Erythroblast (primary cell): ENCODE measurements around the gene KIF18B.
A peak's percentile ranks its signal among the peaks of the same experiment; 100 is the strongest.

Experiments used
- DNase-seq, 2 experiments: peaks; one replicate each; lab custom pipeline; 2025; lab: John Stamatoyannopoulos, UW
- GATA1 ChIP-seq: IDR thresholded peaks from 2 replicates; pipeline ENCODE4 v1.6.1; 2011; ENCODE audit warnings: low read depth, mild to moderate bottlenecking, control low read depth, low read length, moderate library complexity
- POLR2A ChIP-seq: IDR thresholded peaks from 2 replicates; pipeline ENCODE4 v1.6.1; 2011; ENCODE audit warnings: mild to moderate bottlenecking, low read length

KIF18B gene

DNA sequence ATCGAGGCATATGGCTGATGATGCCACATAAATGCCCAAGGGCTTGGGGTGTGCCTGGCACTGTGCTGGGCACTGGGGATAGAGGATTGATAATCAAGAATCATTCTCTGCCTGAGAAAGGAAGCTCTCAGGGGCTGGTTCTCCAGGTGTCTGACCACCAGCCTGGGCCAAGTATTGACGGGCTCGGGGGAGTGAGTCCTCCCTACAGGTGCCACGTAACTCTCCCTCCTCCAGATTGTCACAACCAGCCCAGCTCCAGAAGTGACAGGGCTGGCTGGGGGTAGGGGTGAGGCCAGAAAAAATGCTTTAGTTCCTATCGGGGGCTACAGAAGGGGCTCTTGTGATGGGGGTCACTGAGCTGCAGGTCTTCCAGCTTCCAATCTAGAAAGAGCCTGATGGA, 31.2 kb upstream of the KIF18B start:
- no peak for TF ChIP-seq GATA1
- no peak for TF ChIP-seq POLR2A
- DNase-seq = no peak

DNA sequence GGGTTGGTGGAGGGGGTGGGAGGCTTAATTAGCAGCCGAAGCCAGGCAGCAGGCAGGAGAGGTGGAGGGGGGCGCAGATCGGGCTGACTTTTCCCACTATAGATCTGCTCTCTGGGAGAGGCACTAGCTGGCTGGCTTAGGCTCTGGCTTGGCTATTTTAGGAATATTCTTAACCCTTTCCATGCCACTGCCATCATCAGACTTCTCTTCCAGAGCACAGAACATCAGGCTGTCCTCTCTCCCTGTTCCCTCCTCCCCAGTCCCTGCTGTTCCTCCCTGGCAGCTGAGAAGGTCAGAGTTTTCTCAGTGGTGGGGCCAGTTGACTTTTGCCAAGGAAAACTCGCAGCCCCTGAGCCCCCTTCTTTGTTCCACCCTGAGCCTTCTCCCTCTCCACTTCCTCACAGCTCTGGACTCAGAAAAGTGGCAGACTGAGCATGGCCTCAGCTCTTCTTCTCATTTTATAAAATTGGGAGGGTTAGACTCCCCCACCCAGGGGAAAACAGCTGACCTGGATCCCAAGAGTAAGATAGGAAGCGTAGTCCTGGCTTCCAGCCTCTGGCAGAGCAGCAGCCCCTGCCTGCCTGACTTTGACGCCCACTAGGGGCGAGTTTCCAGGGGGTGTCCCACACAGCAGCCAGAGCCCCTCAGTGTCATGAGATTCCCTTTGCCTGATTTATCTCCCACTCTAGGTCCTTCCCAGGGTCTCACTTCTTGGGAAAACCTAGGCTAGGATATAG, 30.4 kb upstream of the KIF18B start:
- DNase-seq = no peak
- TF ChIP-seq GATA1 (no peak), POLR2A (no peak)

DNA sequence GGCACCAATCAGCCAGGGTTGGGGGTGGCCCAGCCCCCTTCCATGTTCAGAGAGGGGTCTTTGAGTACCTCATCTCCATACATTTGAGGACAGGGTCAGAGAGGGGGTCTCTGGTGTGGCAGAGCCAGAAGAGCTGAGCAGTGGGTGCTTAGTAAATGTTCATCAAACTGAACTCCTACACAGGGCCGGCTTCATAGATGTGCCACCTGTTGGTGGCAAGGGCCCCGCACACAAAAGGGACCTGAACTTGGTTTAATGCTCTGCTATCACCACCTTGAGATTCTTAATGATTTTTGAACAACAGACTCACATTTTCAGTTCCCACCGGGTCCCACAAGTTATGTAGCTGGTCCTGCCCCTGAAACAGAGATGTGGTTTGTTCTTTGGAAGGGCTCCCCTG, 29.5 kb upstream of the KIF18B start:
- DNase-seq = no peak
- TF ChIP-seq GATA1 = no peak
- no peak for TF ChIP-seq POLR2A

DNA sequence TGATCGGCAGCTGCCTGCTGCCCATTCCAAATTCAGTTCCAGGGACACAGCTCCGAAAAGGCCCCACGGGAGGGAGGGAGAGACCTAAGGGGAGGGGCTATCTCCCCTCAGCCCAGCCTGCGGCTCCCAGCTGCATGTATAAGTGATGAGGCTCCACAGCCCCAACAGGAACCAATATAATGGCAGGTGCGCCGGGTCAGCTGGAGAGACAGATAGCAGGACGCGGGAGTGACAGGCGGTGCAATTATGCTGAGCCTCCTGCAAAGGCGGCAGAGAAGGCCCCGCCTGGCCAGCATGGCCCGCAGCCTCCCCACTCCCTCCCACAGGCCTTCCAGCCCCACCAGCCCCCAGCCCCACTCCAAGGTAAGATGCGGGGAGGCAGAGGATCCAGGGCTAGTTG, 28.6 kb upstream of the KIF18B start:
- TF ChIP-seq GATA1 = no peak
- no peak for TF ChIP-seq POLR2A
- no peak for DNase-seq

DNA sequence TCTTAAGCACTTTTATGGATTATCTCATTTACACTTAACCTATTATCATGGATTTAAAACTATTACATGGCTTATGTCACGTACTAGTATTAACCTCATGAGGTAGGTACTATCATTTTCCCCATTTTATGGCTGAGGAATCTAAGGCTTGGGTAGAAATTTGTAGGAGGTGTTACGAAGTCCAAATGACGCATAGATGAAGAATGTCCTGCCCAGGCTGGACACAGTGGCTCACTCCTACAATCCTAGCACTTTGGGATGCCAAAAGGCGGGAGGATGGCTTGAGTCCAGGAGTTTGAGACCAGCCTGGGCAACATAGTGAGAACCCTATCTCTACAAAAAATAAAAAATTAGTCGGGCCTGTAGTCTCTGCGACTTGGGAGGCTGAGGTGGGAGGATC, 25.4 kb upstream of the KIF18B start:
- TF ChIP-seq POLR2A (no peak), GATA1 (no peak)
- DNase-seq = no peak

DNA sequence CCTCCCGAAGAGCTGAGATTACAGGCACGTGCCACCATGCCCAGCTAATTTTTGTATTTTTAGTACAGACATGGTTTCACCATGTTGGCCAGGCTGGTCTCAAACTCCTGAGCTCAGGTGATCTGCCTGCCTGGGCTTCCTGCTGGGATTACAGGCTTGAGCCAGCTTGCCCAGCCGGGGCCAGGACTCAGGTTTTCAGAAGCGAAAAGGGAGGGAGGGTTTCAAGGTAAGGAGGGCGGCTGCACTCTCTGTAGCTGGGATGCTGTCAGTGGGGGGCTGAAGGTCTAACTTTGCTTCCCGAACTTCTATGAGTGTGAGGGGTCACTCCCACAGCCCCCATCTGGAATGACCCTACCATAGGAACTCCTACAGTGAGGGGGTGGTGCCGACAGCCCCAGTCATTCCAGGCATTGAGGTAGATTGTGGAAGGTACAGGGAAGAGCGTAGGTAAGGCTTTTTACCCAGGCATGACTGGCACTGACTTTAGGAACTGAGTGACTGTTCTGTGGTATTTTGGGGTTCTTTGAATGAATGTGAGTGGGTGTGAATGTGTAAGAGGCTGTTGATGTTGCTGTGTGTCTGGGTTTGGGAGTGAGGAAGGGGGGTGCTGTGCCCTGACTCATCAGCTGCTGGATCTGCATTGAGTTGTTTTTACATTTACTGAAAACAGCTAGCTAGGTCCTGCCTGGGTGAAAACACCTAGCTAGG, 24.4 kb upstream of the KIF18B start:
- DNase-seq = no peak

DNA sequence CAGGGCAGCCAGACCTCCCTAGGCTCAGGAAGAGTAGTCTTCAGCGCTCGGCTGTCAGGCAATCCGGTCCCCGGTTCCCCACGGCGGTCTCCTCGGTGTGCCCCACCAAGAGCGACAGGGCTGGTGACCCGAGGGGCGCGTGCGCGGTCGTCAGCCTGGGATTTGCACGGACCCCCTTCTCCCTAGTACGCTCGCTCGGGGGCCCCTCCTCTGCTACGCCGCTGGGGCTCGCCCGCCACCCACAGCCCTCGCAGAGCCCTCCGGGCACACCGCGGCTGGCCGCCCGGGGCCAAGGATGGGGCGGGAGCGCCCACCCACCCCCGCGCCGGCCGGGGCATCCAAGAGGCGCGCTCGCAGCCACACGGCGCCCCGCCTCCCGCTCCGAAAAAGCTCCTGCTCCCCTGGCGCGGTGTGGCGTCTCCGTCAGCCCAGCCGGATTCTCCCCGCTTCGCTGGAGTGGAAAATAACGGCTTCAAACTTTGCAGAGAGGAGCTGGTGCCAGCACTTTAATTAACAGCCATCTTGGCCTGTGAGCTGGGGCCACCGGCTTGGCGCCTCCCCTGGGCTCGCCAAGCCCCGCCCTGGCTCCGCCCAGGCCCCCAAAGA, 22.7 kb upstream of the KIF18B start:
- DNase-seq = no peak
- no peak for TF ChIP-seq GATA1

More for the DNA sequence above, 24.4 kb upstream of the KIF18B start:
- TF ChIP-seq GATA1 (no peak), POLR2A (no peak)

DNA sequence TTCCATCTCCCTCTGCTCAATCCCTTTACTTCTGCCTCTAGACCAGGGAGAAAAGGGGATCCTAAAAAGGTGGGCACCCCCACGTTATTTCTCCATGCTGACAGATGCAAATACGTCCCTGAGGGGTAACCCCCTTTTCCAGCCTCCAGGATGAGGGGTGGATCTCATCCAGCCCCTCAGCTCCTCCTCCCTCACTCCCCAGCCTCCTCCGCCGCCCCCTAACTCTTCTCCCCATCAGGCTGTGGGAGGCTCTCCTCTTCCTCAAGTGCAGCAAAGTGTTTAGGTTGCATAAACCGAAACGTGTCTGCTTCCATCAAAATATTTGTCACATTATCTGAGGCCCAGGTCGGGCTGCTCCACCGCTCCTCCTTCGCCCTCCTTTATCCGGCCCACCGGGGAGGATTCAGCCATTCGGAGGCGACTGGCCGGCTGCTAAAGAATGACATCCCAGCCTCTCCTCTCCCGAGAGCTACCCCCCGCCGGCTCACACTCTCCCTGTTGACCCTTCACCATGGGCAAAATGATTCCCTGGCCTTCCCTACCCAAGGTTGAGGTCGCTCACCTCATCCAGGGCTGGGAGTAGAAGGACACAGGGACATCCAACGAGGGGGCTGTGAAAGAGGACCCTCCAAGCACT, 21.7 kb upstream of the KIF18B start:
- TF ChIP-seq POLR2A (no peak), GATA1 (no peak)
- DNase-seq = no peak

DNA sequence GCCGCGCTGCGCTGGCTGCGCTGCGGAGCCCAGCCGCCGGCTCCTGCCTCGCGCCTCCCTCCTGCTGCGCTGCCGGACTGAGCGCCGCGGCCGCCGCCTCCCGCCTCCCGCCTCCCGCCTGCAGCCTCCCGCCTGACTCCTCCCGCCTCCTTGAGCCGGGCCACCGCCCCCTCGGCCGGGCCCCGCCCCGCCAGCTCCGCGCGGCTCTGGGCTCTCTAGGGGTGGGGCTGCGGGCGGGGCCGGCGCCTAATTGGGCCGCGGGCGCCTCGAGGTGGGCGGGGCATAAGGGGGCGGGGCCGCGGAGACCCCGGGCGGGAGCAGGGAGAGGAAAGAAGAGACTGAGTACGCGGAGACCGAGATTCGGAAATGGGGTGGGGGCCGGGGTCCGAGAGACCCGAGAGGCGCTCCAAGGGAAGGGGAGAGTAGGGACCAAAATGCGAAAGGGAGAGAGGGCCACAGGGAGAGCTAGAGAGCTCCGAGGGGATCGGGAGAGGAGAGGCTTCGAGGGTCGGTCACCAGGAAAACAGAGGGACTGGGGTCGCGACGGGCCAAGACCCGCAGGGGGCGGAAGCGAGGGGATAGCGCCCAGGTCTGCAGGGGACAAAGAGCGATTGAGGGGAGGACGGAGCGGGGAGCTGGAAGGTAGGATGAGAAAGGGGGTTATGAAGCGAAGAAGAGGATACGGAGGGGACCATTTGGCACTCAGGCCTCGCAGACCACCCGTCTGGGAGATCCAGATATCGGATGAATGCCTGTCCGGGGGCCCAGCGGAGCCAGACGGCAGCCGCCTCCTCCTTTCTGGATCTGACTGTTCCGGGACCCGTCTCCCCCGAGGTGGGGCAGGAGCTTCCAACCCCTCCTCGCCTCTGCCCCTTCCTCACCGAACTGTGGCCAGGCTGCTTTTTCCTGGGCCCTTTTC, 20.9 kb upstream of the KIF18B start, which contains the start of gene C1QL1:
Gene C1QL1, minus strand, starts transcription at position 79 of the 919 bp plus-strand sequence. CDS start 255 bp downstream, outside the sequence.
- peak; percentile 89 to 92 for DNase-seq
- no peak for TF ChIP-seq GATA1
- no peak for TF ChIP-seq POLR2A

DNA sequence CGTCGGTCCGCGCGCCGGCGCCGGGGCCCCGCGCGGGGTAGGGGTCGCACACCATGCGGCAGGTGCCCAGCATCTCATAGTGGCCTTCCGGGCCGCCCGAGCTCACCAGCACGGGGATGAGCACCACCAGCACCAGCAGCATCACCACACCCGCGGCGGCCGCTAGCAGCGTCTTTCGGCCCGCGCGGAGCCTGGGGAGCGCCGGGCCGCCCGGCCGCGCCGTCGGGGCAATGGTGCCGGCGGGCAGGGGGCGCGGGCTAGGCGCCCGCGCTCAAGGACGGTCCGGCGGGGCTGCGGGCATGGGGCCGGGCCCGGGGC, 20.3 kb upstream of the KIF18B start:
- TF ChIP-seq GATA1 = no peak
- TF ChIP-seq POLR2A = no peak
- DNase-seq = no peak

DNA sequence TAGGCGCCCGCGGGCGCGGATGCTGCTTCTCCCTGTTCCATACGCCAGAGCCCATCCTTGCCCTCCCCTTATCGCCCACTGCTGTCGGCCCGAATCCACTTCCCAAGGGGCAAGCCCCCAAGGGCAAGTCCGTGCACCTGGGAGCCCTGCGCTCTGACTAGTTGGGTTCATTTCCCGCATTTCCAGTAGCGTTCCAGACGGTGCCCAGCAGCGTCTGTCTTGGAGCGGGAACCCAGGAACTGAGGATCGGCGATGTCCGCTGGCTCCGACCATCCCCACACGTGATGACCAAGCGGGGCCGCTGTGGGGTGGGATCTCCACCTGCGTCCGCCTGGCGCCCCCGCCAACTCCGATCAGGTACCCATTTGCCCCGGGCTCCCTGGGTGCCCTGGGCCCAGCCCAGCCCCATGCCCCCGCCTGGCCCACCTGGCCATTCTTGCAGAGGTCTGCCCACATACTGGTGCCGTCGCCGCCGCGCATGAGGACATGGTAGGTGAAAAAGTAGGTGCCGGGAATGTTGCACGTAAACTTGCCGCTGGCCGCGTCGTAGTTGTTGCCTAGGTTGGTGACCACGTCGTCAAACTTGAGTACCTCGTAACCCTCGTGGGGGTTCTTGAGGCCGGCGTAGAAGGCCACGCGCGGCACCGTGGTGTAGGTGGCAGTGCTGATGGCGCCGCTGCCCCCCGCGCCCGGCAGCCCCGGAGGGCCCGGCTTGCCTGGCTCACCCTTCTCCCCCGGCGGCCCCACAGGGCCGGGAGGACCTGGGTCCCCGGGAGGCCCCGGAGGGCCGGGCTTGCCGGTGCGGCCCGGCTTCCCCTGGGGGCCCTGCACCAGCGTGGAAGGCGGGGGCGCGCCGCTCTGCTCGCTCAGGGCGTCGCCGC, 19.7 kb upstream of the KIF18B start:
- no peak for DNase-seq
- TF ChIP-seq POLR2A (no peak), GATA1 (no peak)

DNA sequence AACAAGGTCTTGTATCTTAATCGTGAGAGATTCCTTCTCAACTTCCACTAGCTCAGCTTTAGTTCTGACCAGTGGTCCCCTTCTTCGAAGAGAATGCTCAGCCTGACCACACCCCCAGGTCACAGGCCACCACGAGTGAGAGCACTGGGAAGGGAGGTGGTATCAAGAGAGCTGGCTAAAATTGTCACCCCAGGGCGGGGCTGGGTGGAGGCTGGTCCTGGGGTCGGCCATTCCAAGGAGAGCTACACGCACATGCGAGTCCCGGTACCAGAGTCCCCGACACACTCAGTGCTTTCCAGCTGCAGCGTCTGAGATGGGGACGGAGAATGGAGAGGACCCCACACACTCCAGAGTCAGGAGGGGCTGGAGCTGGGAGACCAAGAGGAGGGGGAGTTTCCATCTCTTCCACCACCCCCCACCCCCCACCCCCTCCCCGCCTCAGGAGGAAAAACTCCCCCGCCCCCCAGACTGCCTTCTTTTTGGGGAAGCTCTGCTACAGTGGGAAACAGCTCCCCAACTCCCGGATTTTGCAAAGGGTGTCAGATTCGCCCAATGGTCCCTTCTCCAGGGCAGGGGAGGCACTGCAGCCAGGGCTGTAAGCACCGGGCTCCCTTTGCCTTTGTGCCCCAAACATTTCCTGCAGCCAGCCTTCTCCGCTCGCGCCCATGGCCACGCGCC, 18.9 kb upstream of the KIF18B start:
- DNase-seq = no peak
- TF ChIP-seq POLR2A (no peak), GATA1 (no peak)
